Activated naive CD4-positive, alpha-beta T cell treated with anti-CD3 and anti-CD28 coated beads, Interleukin-2, amount 10 ng/mL, durations not matched to agents 7 days and 5 days (primary cell): Measurements from ENCODE around the gene DUSP5.

Experiments
- CTCF ChIA-PET: fragments of 350-600 bp; sonication (Branson Sonifier 250); formaldehyde crosslinking; loops from one replicate; lab custom pipeline; 2021; ENCODE audit warnings: antibody characterized with exemption; lab: Charles Lee
- DNase-seq: peaks from one replicate; pipeline ENCODE4 v3.0.0-alpha.2; 2020
- H3K27ac Mint-ChIP-seq: one replicate; pipeline ENCODE4 v1.8.0; 2021; ENCODE audit warnings: mild to moderate bottlenecking, moderate library complexity, mixed read lengths
- H3K27me3 Mint-ChIP-seq: one replicate; pipeline ENCODE4 v1.8.0; 2021; ENCODE audit warnings: mild to moderate bottlenecking, mixed read lengths
- H3K36me3 Mint-ChIP-seq: one replicate; pipeline ENCODE4 v1.8.0; 2021; ENCODE audit warnings: mixed read lengths
- H3K4me1 Mint-ChIP-seq: one replicate; pipeline ENCODE4 v1.8.0; 2021; ENCODE audit warnings: mixed read lengths
- H3K4me3 Mint-ChIP-seq: one replicate; pipeline ENCODE4 v1.8.0; 2021; ENCODE audit warnings: mild to moderate bottlenecking, moderate library complexity, mixed read lengths
- H3K9me3 Mint-ChIP-seq: one replicate; pipeline ENCODE4 v1.8.0; 2021; ENCODE audit warnings: mixed read lengths

DUSP5 gene

GRCh38 chr10:110510086-110510485 lies 12.4 kb downstream of the DUSP5 start:
- peaks cover 94% of the 10 kb centered on the region for H3K36me3 Mint-ChIP-seq
- peak overlapping the region; percentile 26 for H3K27ac Mint-ChIP-seq
- peak; percentile 1 for DNase-seq
- H3K27me3 Mint-ChIP-seq: no peaks in the 10 kb centered on the region
- peaks cover 50% of the 10 kb centered on the region for H3K4me1 Mint-ChIP-seq
- no peak overlapping the region for H3K4me3 Mint-ChIP-seq
- H3K9me3 Mint-ChIP-seq: no peaks in the 10 kb centered on the region
- CTCF ChIA-PET: no interaction called here

- Mint-ChIP-seq H3K27ac (no peak overlapping the region), H3K4me1 (peaks cover 44% of the 10 kb centered on the region), H3K36me3 (peaks cover 90% of the 10 kb centered on the region), H3K4me3 (no peak overlapping the region), H3K9me3 (no peaks in the 10 kb centered on the region), H3K27me3 (no peaks in the 10 kb centered on the region)
- CTCF ChIA-PET: no interaction called here
- no peak for DNase-seq
These were observed 13.0 kb downstream of the DUSP5 start for GRCh38 chr10:110510730-110511129.

- peaks cover 83% of the 10 kb centered on the region for H3K36me3 Mint-ChIP-seq
- peak overlapping the region; percentile 37 for H3K27ac Mint-ChIP-seq
- CTCF ChIA-PET: interaction anchor here (0.7 to 1.1 kb wide), 2 partner anchors 37 to 119 kb away, joined by 3 read pairs; no protein-coding TSS in a partner anchor
- H3K4me3 Mint-ChIP-seq: no peak overlapping the region
- H3K27me3 Mint-ChIP-seq: no peaks in the 10 kb centered on the region
- no peak for DNase-seq
- no peaks in the 10 kb centered on the region for H3K9me3 Mint-ChIP-seq
- H3K4me1 Mint-ChIP-seq: peaks cover 32% of the 10 kb centered on the region
These were observed 14.2 kb downstream of the DUSP5 start for GRCh38 chr10:110511734-110512449.

- Mint-ChIP-seq H3K4me3 (no peak overlapping the region), H3K27me3 (no peaks in the 10 kb centered on the region), H3K9me3 (no peaks in the 10 kb centered on the region), H3K36me3 (peaks cover 77% of the 10 kb centered on the region), H3K27ac (peak overlapping the region; percentile 37), H3K4me1 (peaks cover 28% of the 10 kb centered on the region)
- CTCF ChIA-PET: interaction anchor here (0.7 to 1.1 kb wide), 4 partner anchors 36 to 160 kb away, joined by 3 to 4 read pairs (median 3); no protein-coding TSS in a partner anchor
- no peak for DNase-seq
These were observed 14.9 kb downstream of the DUSP5 start for GRCh38 chr10:110512461-110513187.

- DNase-seq: peak; percentile 1
- Mint-ChIP-seq H3K27me3 (no peaks in the 10 kb centered on the region), H3K9me3 (no peaks in the 10 kb centered on the region), H3K4me3 (no peak overlapping the region), H3K27ac (no peak overlapping the region), H3K4me1 (peaks cover 15% of the 10 kb centered on the region), H3K36me3 (peaks cover 64% of the 10 kb centered on the region)
- CTCF ChIA-PET: no interaction called here
These were observed 16.2 kb downstream of the DUSP5 start for GRCh38 chr10:110513949-110514348.

GRCh38 chr10:110514848-110515247 lies 17.1 kb downstream of the DUSP5 start:
- H3K9me3 Mint-ChIP-seq: no peaks in the 10 kb centered on the region
- H3K36me3 Mint-ChIP-seq: peaks cover 56% of the 10 kb centered on the region
- peak; percentile 3 for DNase-seq
- CTCF ChIA-PET: no interaction called here
- no peak overlapping the region for H3K4me3 Mint-ChIP-seq
- H3K27ac Mint-ChIP-seq: no peak overlapping the region
- peaks cover 12% of the 10 kb centered on the region for H3K4me1 Mint-ChIP-seq
- H3K27me3 Mint-ChIP-seq: no peaks in the 10 kb centered on the region

- Mint-ChIP-seq H3K4me1 (peaks cover 11% of the 10 kb centered on the region), H3K27ac (no peak overlapping the region), H3K4me3 (no peak overlapping the region), H3K9me3 (no peaks in the 10 kb centered on the region), H3K27me3 (no peaks in the 10 kb centered on the region), H3K36me3 (peaks cover 39% of the 10 kb centered on the region)
- CTCF ChIA-PET: interaction anchor here (1.7 kb wide), 1 partner anchor 163 kb away, joined by 3 read pairs; no protein-coding TSS in a partner anchor
- DNase-seq: peak; percentile 15
These were observed 19.2 kb downstream of the DUSP5 start for GRCh38 chr10:110516815-110517492.

GRCh38 chr10:110522365-110522988 lies 24.8 kb downstream of the DUSP5 start:
- no peaks in the 10 kb centered on the region for H3K9me3 Mint-ChIP-seq
- peak overlapping the region; percentile 71 for H3K27ac Mint-ChIP-seq
- peaks cover 19% of the 10 kb centered on the region for H3K4me1 Mint-ChIP-seq
- CTCF ChIA-PET: interaction anchor here (1.1 kb wide), 1 partner anchor 169 kb away, joined by 4 read pairs; no protein-coding TSS in a partner anchor
- DNase-seq: peak; percentile 29
- peaks cover 15% of the 10 kb centered on the region for H3K36me3 Mint-ChIP-seq
- H3K4me3 Mint-ChIP-seq: no peak overlapping the region
- peaks cover 19% of the 10 kb centered on the region for H3K27me3 Mint-ChIP-seq

- DNase-seq: no peak
- Mint-ChIP-seq H3K4me3 (no peak overlapping the region), H3K27ac (no peak overlapping the region), H3K27me3 (peaks cover 28% of the 10 kb centered on the region), H3K9me3 (no peaks in the 10 kb centered on the region), H3K4me1 (peaks cover 32% of the 10 kb centered on the region), H3K36me3 (peaks cover 15% of the 10 kb centered on the region)
- CTCF ChIA-PET: no interaction called here
These were observed 26.0 kb downstream of the DUSP5 start for GRCh38 chr10:110523736-110524135.

- Mint-ChIP-seq H3K27ac (no peak overlapping the region), H3K4me1 (peaks cover 37% of the 10 kb centered on the region), H3K36me3 (peaks cover 15% of the 10 kb centered on the region), H3K27me3 (peaks cover 28% of the 10 kb centered on the region), H3K9me3 (no peaks in the 10 kb centered on the region), H3K4me3 (no peak overlapping the region)
- CTCF ChIA-PET: interaction anchor here (0.7 kb wide), 1 partner anchor 170 kb away, joined by 3 read pairs; no protein-coding TSS in a partner anchor
- peak; percentile 13 for DNase-seq
These were observed 26.6 kb downstream of the DUSP5 start for GRCh38 chr10:110524179-110524858.

- Mint-ChIP-seq H3K36me3 (peaks cover 15% of the 10 kb centered on the region), H3K27me3 (peaks cover 30% of the 10 kb centered on the region), H3K9me3 (no peaks in the 10 kb centered on the region), H3K4me3 (no peak overlapping the region), H3K4me1 (peaks cover 43% of the 10 kb centered on the region), H3K27ac (no peak overlapping the region)
- DNase-seq: no peak
- CTCF ChIA-PET: interaction anchor here (0.7 kb wide), 1 partner anchor 171 kb away, joined by 3 read pairs; no protein-coding TSS in a partner anchor
These were observed 27.1 kb downstream of the DUSP5 start for GRCh38 chr10:110524859-110525232.

GRCh38 chr10:110525349-110526260 lies 27.9 kb downstream of the DUSP5 start:
- peak; percentile 1 for DNase-seq
- Mint-ChIP-seq H3K27me3 (peaks cover 38% of the 10 kb centered on the region), H3K4me1 (peaks cover 50% of the 10 kb centered on the region), H3K36me3 (peaks cover 13% of the 10 kb centered on the region), H3K4me3 (no peak overlapping the region), H3K27ac (no peak overlapping the region), H3K9me3 (no peaks in the 10 kb centered on the region)
- CTCF ChIA-PET: interaction anchor here (0.7 kb wide), 1 partner anchor 172 kb away, joined by 3 read pairs; no protein-coding TSS in a partner anchor
